ENCODE results near the gene MRPL40.
"Not testable (repeated sequence)": the region's sequence is repeated elsewhere in the genome, so short reads cannot be mapped to it uniquely, and the experiment has no call there.

Gene MRPL40

DNA sequence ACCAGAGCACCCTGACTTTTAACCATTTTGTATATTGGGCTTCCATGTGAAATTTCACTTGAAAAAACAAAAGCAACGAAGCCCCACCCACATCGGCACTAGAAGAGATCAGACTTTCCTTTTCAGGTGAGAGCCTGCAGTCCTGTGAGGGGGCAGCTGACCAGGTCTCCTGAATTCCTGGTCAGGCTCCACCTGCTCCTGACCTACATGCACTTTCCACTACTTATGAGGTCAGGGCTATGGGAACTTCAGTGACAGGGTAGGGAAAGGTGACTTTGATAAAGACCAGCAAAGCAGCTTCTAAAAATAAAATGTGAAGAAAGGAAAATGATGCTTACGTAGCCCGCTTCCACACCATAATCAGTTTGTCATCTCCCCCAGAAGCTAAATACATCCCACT, 25.5 kb upstream of the MRPL40 start:
- no peak for DNase-seq (ENCODE audit: low read depth in 2 of 2)

GRCh38 chr22:19407649-19408606, 24.4 kb upstream of the MRPL40 start:
- no peak for DNase-seq (ENCODE audit: low read depth in 2 of 2)

DNA sequence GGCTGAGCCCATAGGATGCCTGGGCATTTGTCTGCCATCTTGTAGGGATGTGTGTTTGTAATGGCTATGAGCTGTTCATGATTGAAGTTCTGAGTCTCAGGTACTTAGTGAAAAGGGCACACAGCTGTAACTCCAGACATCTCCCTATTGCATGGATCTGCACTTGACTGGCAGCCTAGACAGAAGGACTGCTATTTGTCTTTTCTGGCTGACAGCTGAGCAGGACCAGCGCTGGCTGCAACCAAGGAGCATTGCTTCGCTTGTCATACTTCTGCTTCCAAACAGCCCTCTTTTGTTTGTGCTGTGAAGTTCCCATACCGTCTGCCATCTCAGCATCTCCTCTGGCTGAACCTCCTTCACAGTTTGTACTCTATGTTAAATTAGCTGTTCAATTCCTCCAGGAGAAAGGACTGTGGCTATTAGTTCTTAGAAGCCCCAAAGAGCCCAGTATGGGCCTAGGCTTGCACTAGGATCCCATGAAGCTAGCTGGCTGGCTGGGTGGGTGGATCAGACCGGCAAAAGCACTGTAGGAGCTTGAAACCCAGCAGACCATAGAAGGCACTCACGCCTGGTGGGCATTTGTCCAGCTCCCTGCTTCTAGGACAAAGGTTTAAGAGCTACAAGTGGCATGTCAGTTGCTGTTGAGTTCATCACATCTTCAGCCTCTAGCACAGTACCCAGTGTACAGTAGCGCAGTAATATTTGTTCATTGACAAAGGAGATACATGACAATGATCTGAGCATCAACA, 21.2 kb upstream of the MRPL40 start:
- no peak for DNase-seq (ENCODE audit: low read depth in 2 of 2)

GRCh38 chr22:19411690-19412045, 20.7 kb upstream of the MRPL40 start:
- no peak for DNase-seq (ENCODE audit: low read depth in 2 of 2)

GRCh38 chr22:19412478-19412877, 19.9 kb upstream of the MRPL40 start:
- no peak for DNase-seq (ENCODE audit: low read depth in 2 of 2)

DNA sequence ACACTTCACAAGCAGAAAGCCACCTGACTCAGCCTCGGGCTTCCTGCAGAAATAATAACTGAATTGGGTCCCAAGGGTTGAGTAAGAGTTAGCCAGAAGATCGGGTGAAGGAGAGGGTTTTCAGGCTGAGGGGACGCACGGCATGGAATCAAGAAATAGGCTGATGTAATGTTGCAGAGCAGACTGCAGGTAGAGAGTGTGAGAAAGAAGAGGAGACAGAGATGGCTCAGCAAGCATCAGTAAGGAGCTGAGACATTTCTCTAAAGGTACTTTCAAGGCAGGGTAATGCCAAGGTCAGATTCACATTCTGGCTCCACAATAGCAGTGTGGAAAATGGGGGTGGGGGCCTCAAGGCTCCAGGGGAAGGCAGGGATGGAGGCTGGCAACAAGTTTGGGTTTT, 19.4 kb upstream of the MRPL40 start:
- no peak for DNase-seq (ENCODE audit: low read depth in 2 of 2)

GRCh38 chr22:19419086-19419463, 13.3 kb upstream of the MRPL40 start:
- no peak for DNase-seq (ENCODE audit: low read depth in 2 of 2)

DNA sequence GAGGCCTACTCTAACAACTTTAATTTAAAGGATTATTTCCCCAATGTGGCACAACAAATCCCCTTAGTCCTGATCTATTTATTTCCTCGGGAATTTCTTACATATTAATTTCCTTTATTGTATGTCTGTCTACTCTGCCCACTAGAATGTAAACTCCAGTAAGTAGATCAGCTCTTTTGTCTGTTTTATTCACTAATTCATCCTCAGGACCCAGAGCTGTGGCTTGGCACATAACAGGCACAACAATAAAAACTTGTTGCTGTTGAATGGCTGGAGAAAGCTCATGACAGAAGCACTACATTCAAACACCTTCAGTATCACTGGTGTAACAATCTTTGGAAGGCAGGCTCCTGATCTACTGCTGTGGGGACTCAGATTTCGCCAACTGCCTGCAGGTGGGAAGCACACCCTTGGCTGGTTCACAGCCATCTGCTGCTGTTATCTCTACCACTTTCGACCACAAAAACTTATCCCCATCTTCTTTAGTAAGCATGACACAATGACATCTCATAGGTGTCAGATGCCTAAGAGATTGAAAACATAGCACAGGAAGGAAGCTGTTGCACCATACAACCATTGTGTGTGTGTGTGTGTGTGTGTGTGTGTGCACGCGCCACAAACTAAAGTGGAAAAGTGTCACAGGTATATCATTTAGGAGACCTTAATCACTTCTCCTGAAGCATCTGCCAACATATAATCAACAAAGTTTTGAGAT, 12.7 kb upstream of the MRPL40 start:
- DNase-seq (ENCODE audit: low read depth in 2 of 2) = no peak

- no peak for DNase-seq (ENCODE audit: low read depth in 2 of 2)
Measured at GRCh38 chr22:19420321-19420720, 12.0 kb upstream of the MRPL40 start.

GRCh38 chr22:19422440-19423301, 9.7 kb upstream of the MRPL40 start:
- DNase-seq (ENCODE audit: low read depth in 2 of 2) = no peak

- DNase-seq (ENCODE audit: low read depth in 2 of 2) = no peak
Measured at GRCh38 chr22:19424186-19424500, 8.2 kb upstream of the MRPL40 start.

DNA sequence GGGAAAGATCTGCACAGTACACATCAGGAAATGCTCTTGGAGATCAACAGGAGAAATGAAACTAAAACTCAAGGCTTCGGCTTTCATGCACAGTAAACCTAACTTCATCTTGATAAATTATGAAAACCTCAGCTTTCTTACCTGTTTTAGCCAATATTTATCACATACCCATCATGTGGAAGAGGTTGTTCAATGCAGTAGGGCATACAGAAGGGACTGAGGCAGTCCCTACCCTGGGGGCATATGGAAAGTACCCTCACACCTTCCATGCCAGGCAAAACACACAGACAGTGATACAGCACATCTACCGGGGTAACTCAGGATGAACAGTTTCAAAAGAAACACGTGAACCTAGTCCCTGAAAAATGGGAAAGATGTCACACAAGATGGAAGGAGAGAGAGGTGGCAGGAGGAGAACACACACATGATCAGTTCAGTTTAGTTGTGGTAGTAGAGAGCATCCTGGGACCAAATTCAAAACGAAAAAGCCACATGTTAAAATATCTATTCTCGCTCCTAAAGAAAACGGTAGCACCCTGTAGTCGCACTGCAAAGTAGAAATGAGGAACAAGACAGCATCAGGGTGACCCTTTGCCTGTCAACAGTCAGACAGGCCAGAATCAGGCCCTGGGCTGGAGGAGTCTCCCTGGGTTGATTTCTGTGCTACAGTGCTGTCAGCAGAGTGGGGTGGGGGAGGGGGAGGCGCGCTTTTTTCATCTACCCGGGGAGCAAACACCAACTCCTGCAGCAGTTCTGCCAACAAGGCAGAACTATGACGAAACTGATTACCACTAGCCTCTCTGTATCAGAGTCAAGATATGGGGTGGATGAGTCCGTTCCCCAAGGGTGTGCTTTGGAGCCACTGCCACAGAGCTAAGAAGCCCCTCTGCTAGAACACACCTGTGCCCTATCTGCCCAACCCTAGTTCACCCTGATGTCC, 2.1 kb upstream of the MRPL40 start:
- DNase-seq (ENCODE audit: low read depth in 2 of 2) = no peak

DNA sequence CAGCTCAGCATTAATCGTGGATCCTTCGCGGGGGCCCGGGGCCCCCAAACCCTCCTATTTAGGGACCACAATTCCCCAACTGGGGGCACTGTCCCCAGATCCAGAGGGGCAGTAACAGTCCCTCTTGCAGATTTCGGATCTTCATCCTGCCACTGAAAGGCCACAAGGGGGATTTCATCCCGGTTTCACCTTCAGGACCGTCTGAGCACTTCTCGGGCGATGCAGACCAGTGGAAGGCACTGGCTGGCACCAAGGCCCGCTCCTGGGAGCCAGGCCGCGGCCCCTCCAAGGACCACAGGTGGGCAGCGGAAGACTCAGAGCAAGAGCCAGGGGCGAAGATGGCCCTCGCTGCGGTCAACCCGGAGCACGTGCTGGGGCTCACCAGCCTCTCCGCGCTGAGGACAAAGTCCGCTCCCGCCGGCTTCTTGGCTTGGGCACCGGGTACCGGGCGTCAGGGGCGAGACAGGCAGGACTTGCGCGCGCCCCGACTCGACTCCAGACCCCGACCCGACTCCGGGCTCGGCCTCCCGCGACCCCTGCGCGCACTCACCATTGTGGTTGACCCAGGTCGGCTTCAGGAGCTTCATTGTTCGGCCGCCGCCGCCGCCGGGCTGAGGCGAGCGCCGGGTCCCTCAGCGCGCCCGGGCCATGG, 1.3 kb upstream of the MRPL40 start:
- DNase-seq (ENCODE audit: low read depth in 2 of 2) = no peak

GRCh38 chr22:19431649-19432132, 654 bp upstream of the MRPL40 start, which contains the start of gene HIRA:
Gene HIRA (minus strand): TSS chr22:19431733. CDS start chr22:19431476, 257 bp downstream.
- DNase-seq (ENCODE audit: low read depth in 2 of 2) = peak; percentile 71 to 75

GRCh38 chr22:19434401-19434800, 2.1 kb downstream of the MRPL40 start:
- no peak for DNase-seq (ENCODE audit: low read depth in 2 of 2)

DNA sequence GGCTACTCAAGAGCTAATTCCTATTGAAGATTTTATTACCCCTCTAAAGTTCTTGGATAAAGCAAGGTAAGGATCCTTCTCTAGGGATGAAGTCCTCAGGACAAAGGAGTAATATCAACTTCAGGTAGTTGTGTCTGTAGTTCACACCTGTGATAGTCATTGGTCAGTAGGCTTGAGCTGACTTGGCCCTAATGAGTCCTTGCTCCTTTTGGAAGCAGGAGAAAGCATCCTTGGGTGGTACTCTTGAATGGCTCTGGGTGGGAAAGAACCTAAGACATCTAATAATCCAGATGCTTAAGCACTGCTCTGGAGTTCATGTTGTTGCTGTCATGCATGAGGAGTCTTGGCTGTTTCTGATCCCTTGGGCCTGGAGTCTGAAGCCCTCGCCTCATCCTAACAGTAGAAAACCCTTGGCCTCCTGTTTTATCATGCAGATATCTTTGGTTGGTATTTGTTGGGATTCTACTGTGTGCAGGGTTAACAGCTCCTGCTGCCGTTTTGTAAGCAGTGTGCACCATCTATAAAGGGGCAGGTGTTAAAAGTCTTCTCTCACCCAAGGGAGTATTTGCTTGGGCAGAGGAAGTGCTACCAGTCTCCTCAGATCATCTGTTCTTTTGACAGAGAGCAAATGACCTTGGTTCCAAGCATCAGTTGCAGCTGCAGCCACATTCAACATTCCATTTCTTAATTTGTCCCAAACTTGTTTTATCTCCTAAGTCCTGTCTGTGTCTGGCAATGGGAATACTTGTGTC, 2.7 kb downstream of the MRPL40 start:
- DNase-seq (ENCODE audit: low read depth in 2 of 2) = no peak

DNA sequence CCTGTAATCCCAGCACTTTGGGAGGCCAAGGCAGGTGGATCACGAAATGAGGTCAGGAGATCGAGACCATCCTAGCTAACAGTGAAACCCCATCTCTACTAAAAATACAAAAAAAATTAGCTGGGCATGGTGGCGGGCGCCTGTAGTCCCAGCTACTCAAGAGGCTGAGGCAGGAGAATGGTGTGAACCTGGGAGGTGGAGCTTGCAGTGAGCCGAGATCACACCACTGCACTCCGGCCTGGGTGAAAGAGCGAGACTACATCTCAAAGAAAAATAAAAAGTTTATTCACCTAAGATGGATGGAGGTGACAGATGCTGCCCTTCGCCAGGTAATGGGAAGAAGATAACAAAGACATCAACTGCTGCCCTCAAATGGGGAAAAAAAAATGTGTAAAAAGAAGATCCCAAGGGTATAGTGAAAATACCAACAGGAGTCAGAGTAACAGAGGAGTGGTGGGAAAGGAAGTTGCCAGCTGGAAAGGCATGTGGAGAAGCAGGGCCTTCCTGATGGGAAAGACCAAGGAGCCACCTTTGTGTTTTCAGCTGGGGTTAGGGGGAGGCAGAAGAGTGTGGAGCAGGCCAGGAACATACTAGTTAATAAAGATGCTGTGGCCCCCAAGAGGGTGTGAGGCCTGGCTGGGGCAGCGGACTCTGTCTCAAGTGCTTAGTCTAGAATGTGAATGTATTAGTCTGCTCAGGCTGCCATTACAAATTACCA, 4.3 kb downstream of the MRPL40 start:
- DNase-seq (ENCODE audit: low read depth in 2 of 2) = not testable (repeated sequence)

DNA sequence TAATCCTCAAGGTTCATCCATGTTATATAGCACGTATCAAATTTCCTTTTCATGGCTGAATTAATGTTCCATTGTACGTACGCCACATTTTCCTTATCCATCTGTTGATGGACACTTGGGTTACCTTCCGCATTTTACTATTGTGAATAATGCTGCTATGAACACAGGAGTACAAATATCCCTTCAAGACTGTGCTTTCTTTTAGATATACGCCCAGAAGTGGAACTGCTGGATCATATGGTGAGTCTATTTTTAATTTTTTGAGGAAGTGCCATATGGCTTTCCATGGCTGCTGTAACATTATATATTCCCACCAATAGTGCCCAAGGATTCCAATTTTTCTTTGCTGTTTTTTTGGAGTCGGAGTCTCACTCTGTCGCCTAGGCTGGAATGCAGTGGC, 6.0 kb downstream of the MRPL40 start:
- no peak for DNase-seq (ENCODE audit: low read depth in 2 of 2)
